GM23248 (cell line): ENCODE results near the gene RRAS. TPM values are rescaled to one million over a fixed set of nuclear protein-coding genes. Genes with fewer than 3 reads are reported as not detected.
A peak's percentile ranks its signal among the peaks of the same experiment; 100 is the strongest.

Experiments
- DNase-seq: peaks from one replicate; pipeline ENCODE4 v3.0.0-alpha.2; 2015
- H2AFZ ChIP-seq: fragments of 200-600 bp; sonication (generic); 2 replicates; pipeline ENCODE4 v1.6.1; 2016; ENCODE audit warnings: antibody characterized with exemption
- H3F3A ChIP-seq: fragments of 200-600 bp; sonication (generic); 2 replicates; pipeline ENCODE4 v1.6.1; 2016; ENCODE audit warnings: mild to moderate bottlenecking, antibody characterized with exemption, mixed run types; ENCODE audit not compliant: insufficient read depth
- H3K27ac ChIP-seq: fragments of 200-600 bp; sonication (generic); 2 replicates; pipeline ENCODE4 v1.5.1; 2016; ENCODE audit warnings: mild to moderate bottlenecking
- H3K27me3 ChIP-seq: fragments of 200-600 bp; sonication (generic); replicated peaks from 2 replicates; pipeline ENCODE4 v1.6.1; 2016; ENCODE audit warnings: mild to moderate bottlenecking; ENCODE audit not compliant: insufficient read depth
- H3K36me3 ChIP-seq: fragments of 200-600 bp; sonication (generic); 2 replicates; pipeline ENCODE4 v1.6.1; 2016; ENCODE audit warnings: low read depth, mild to moderate bottlenecking
- H3K4me1 ChIP-seq: fragments of 200-600 bp; sonication (generic); 2 replicates; pipeline ENCODE4 v1.6.1; 2016; ENCODE audit warnings: mild to moderate bottlenecking; ENCODE audit not compliant: insufficient read depth
- H3K4me2 ChIP-seq: fragments of 200-600 bp; sonication (generic); one replicate; pipeline ENCODE4 v1.6.1; 2016; ENCODE audit warnings: mild to moderate bottlenecking; ENCODE audit not compliant: unreplicated experiment
- H3K4me3 ChIP-seq: fragments of 200-600 bp; sonication (generic); 2 replicates; pipeline ENCODE4 v1.5.1; 2016; ENCODE audit warnings: mild to moderate bottlenecking
- H3K79me2 ChIP-seq: fragments of 200-600 bp; sonication (generic); 2 replicates; pipeline ENCODE4 v1.6.1; 2016; ENCODE audit warnings: mild to moderate bottlenecking; ENCODE audit not compliant: insufficient read depth
- H3K9ac ChIP-seq: fragments of 200-600 bp; sonication (generic); 2 replicates; pipeline ENCODE4 v1.6.1; 2016; ENCODE audit warnings: mild to moderate bottlenecking
- H3K9me2 ChIP-seq: fragments of 200-600 bp; sonication (generic); 2 replicates; pipeline ENCODE4 v1.6.1; 2016; ENCODE audit warnings: mixed run types, mild to moderate bottlenecking, moderate library complexity; ENCODE audit not compliant: insufficient read depth
- H3K9me3 ChIP-seq: fragments of 200-600 bp; sonication (generic); one replicate; pipeline ENCODE4 v1.6.1; 2017; ENCODE audit warnings: low read depth
- H4K20me1 ChIP-seq: fragments of 200-600 bp; sonication (generic); 2 replicates; pipeline ENCODE4 v1.6.0; 2016; ENCODE audit not compliant: insufficient read depth
- EZH2 ChIP-seq: fragments of 200-600 bp; sonication (generic); IDR thresholded peaks from 2 replicates; pipeline ENCODE4 v1.6.1; 2018; ENCODE audit warnings: antibody characterized with exemption, mild to moderate bottlenecking; ENCODE audit not compliant: insufficient read depth, poor library complexity, severe bottlenecking
- EZH2phosphoT487 ChIP-seq: fragments of 200-600 bp; sonication (generic); IDR thresholded peaks from 2 replicates; pipeline ENCODE4 v1.6.1; 2018; ENCODE audit warnings: antibody characterized with exemption, moderate library complexity, mild to moderate bottlenecking, low read depth; ENCODE audit not compliant: insufficient read depth
- WGBS, 2 experiments: methylation state at CpG; one replicate each; pipeline ENCODE4 v1.1.6; 2015 to 2017; ENCODE audit warnings: low lambda C conversion rate in 2 of 2, low coverage in 1 of 2; ENCODE audit errors: missing lambda C conversion rate in 2 of 2; 5-methylcytosine and 5-hydroxymethylcytosine counted together
- in situ Hi-C: fragments of 300-500 bp; cut with MboI; formaldehyde crosslinking; loops from 2 replicates; pipeline ENCODE4 v1.15.0; 2020
- polyA plus RNA-seq: library from polyadenylated mRNA; unstranded; fragments of >200 nt; fragmentation: Nextera tagmentation; extraction: Ambion mirVana; gene quantifications from 2 replicates; pipeline ENCODE4 v1.2.1, GENCODE V29; 2016
- total RNA-seq: library from RNA; depleted of rRNA; stranded (reverse); fragments of >200 nt; shearing (Covaris generic); gene quantifications from 2 replicates; pipeline ENCODE4 v1.2.3, GENCODE V29; 2014

Gene RRAS
- total and polyA plus RNA-seq, 2 experiments from 2014 or later = 116 to 337 TPM

DNA sequence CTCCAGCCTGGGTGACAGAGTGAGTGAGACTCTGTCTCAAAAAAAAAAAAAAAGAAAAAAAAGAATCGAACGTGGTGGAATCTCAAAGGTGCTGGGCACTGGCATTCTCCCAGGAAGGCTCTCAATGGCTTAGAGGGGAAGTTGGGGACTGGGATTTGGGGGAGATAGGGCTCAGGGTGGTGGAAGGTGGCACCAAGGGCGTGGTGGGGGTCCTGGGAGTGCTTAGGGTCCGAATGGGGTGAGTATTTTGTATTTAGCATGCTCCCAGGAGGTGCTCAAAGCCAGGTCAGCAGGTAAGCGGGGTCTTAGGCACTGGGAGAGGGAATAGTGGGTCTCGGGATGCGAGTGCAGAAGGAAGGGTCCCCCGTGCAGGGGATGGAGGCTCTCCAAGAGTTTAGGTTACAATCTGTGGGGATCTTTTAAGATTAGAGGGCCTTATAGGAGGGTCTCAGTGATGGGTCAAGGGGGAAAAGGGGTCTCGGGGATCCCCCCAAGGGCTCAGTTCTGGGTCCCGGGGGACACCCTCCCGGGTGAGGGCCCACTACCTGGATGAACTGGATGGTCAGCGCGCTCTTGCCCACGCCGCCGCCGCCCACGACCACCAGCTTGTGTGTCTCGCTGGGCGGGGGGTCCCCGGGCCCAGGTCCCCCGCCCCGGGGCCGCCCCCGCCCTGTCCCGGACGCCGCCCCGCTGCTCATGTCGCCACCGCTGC is 386 bp downstream of the RRAS start:
- no peaks in the 10 kb centered on the region for H3K27me3 ChIP-seq
- H4K20me1 ChIP-seq = no peaks in the 10 kb centered on the region
- H3K4me2 ChIP-seq = peak overlapping the region; percentile 97
- H3K79me2 ChIP-seq = peaks cover 49% of the 10 kb centered on the region
- H3K4me3 ChIP-seq = peak overlapping the region; percentile 95
- no peaks in the 10 kb centered on the region for H3K9me3 ChIP-seq
- peaks cover 9% of the 10 kb centered on the region for H3F3A ChIP-seq
- TF ChIP-seq EZH2 (no peak), EZH2phosphoT487 (no peak)
- peak; percentile 54 for DNase-seq
- peak overlapping the region; percentile 88 for H3K27ac ChIP-seq
- in situ Hi-C loops = no loop called here
- peaks cover 7% of the 10 kb centered on the region; the same call in 1 of the 2 replicates for H3K36me3 ChIP-seq
- no peaks in the 10 kb centered on the region for H3K9me2 ChIP-seq
- H3K4me1 ChIP-seq = peaks cover 14% of the 10 kb centered on the region
- peak overlapping the region; percentile 95 for H3K9ac ChIP-seq
- WGBS, 2 experiments = 4 to 5% methylated on average over 13 to 22 of the region's 31 CpGs
- no peak overlapping the region for H2AFZ ChIP-seq

DNA sequence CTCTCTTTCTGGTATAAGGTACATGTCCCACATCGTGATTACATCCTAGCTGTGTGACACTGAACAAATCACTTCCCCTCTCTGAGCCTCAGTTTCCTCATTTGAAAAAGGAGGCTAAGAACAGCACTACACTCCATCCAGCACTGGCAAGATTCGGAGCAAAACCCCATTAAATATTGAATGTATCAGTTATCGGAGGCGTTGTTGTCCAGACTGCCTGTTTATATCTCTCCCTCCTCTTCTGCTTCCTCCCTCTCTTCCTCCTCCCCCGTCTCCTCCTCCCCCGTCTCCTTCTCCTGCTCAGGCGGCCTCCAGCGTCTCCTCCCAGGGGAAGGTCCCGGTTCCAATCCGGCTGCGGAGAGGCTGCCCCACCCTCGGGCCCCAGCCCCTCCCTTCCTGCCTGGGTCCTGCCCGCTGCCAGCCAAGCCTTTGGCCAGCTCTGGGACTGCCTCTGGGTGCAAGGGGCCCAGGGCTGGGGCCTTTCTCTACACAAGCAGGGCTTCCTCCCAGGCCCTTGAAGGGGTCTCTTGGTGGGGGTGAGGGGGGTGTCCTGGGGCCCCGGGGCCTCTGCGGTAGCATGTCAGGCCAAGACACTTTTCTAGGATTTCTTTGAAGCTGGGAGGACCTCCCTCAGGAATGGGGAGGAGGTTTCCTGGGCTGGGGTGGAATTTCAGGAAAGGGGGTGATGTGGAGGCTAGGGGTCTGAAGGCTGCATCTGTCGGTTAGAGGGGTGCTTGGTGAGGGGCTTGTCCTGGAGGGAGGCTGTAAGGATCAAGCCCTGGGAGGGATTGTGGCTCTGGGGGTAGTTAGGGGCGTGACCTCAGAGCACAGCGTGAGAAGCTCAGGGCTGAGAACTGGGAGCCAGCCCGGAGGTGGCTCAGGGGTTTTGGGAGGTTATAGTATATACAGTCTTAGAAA is 1.9 kb downstream of the RRAS start:
- peaks cover 5% of the 10 kb centered on the region for H3K4me1 ChIP-seq
- no peaks in the 10 kb centered on the region for H4K20me1 ChIP-seq
- DNase-seq = peak; percentile 88
- peaks cover 19% of the 10 kb centered on the region for H3F3A ChIP-seq
- H3K4me2 ChIP-seq = peak overlapping the region; percentile 97
- peak overlapping the region; percentile 88 for H3K27ac ChIP-seq
- peak overlapping the region; percentile 14; the same call in 1 of the 2 replicates for H2AFZ ChIP-seq
- no peaks in the 10 kb centered on the region for H3K9me2 ChIP-seq
- WGBS, 2 experiments = 3 to 4% methylated on average over 17 to 19 of the region's 19 CpGs
- no peaks in the 10 kb centered on the region for H3K9me3 ChIP-seq
- in situ Hi-C loops = no loop called here
- H3K27me3 ChIP-seq = no peaks in the 10 kb centered on the region
- H3K79me2 ChIP-seq = peaks cover 34% of the 10 kb centered on the region
- H3K36me3 ChIP-seq = peaks cover 7% of the 10 kb centered on the region; the same call in 1 of the 2 replicates
- peak overlapping the region; percentile 95 for H3K4me3 ChIP-seq
- no peak for TF ChIP-seq EZH2
- no peak for TF ChIP-seq EZH2phosphoT487
- peak overlapping the region; percentile 95 for H3K9ac ChIP-seq

DNA sequence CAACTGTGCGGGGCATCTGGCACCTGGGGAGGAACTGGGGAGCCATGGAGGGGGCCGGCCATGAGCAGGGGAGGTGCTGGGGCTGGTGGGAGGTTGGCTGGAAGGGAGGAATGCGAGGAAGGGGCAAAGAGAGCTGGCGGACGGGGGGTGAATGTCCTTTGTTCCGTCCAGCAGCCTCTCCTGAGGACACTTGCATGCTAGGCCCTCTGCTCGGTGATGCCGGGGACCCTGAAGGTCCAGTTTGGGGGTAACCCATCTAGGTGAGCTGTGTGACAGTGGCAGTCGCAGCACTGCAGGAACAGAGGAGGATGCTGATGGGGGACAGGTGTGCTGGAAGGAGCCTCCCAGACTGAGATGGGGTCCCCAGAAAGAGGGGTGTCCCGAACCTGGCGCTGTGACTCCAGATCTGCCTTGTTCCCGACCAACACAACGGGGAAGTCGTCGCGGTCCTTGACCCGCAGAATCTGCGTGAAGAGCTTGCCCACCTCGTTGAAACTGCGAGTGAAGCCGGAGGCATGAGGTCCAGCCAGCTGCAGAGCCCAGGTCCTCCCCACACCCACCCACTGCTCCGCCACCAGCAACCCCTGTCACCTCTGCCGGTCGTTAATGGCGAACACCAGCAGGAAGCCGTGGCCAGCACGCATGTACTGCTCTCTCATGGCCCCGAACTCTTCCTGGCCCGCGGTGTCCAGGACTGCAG is 3.6 kb downstream of the RRAS start:
- WGBS, 2 experiments = 85 to 89% methylated on average over 20 to 30 of the region's 30 CpGs
- H3F3A ChIP-seq = peaks cover 25% of the 10 kb centered on the region
- in situ Hi-C loops = no loop called here
- no peaks in the 10 kb centered on the region for H3K9me2 ChIP-seq
- H3K79me2 ChIP-seq = peaks cover 24% of the 10 kb centered on the region
- no peak overlapping the region for H3K4me2 ChIP-seq
- H3K4me3 ChIP-seq = no peak overlapping the region
- H2AFZ ChIP-seq = no peak overlapping the region
- no peaks in the 10 kb centered on the region for H3K9me3 ChIP-seq
- no peak for TF ChIP-seq EZH2
- no peak for TF ChIP-seq EZH2phosphoT487
- peaks cover 7% of the 10 kb centered on the region; the same call in 1 of the 2 replicates for H3K36me3 ChIP-seq
- 0 out of 2 replicates have a peak, but pooled peaks cover 3% of the 10 kb centered on the region for H3K4me1 ChIP-seq
- H3K27me3 ChIP-seq = no peaks in the 10 kb centered on the region
- H3K27ac ChIP-seq = no peak overlapping the region
- DNase-seq = no peak
- no peak overlapping the region for H3K9ac ChIP-seq
- no peaks in the 10 kb centered on the region for H4K20me1 ChIP-seq
